HL-60 (cell line): ENCODE data around the gene ZNF462.

Experiments used
- DNase-seq, 2 experiments: peaks; one replicate each; pipeline ENCODE4 v3.0.0-alpha.2; 2010 to 2020; ENCODE audit warnings: low read depth in 1 of 2, low spot score in 1 of 2
- H3K27ac ChIP-seq: fragments of 250-450 bp; sonication (Bioruptor Pico); replicated peaks from 2 replicates; pipeline ENCODE4 v1.5.1; 2020; ENCODE audit warnings: mild to moderate bottlenecking, moderate library complexity
- H3K27me3 ChIP-seq: fragments of 250-450 bp; sonication (Bioruptor Pico); 2 replicates; pipeline ENCODE4 v1.5.1; 2021; ENCODE audit warnings: mild to moderate bottlenecking, moderate library complexity; ENCODE audit not compliant: insufficient read depth, poor library complexity, severe bottlenecking
- H3K4me3 ChIP-seq: replicated peaks from 2 replicates; pipeline ENCODE4 v1.5.1; 2011; ENCODE audit warnings: mild to moderate bottlenecking, control low read depth, low read length; ENCODE audit not compliant: insufficient read depth
- CTCF ChIP-seq: IDR thresholded peaks from one replicate; pipeline ENCODE4 v1.5.1; 2011; ENCODE audit warnings: low read length, control low read depth, inconsistent platforms; ENCODE audit not compliant: insufficient read depth
- GABPA ChIP-seq: IDR thresholded peaks from 2 replicates; pipeline ENCODE4 v1.6.1; 2012; ENCODE audit warnings: low read depth
- POLR2AphosphoS5 ChIP-seq: IDR thresholded peaks from 2 replicates; pipeline ENCODE4 v1.6.1; 2012; ENCODE audit warnings: low read depth
- REST ChIP-seq: IDR thresholded peaks from 2 replicates; pipeline ENCODE4 v1.6.1; 2012; ENCODE audit warnings: low read depth; ENCODE audit not compliant: insufficient replicate concordance
- SPI1 ChIP-seq: IDR thresholded peaks from 2 replicates; pipeline ENCODE4 v1.6.1; 2012; ENCODE audit warnings: low read depth, mild to moderate bottlenecking, borderline replicate concordance

The ZNF462 gene

GRCh38 chr9:106880081-106880480 is 17.1 kb downstream of the ZNF462 start:
- no peak overlapping the region for H3K27ac ChIP-seq
- TF ChIP-seq CTCF (no peak), SPI1 (no peak), REST (no peak), POLR2AphosphoS5 (no peak), GABPA (no peak)

GRCh38 chr9:106880863-106881262 is 17.9 kb downstream of the ZNF462 start:
- DNase-seq = no peak
- H3K4me3 ChIP-seq = no peak overlapping the region
- TF ChIP-seq POLR2AphosphoS5 (no peak), GABPA (no peak), REST (no peak), SPI1 (no peak), CTCF (no peak)

More at GRCh38 chr9:106880081-106880480, 17.1 kb downstream of the ZNF462 start:
- no peaks in the 10 kb centered on the region for H3K27me3 ChIP-seq
- no peak for DNase-seq
- H3K4me3 ChIP-seq = no peak overlapping the region

GRCh38 chr9:106883030-106883429 is 20.1 kb downstream of the ZNF462 start:
- no peak for DNase-seq
- Histone ChIP-seq H3K27ac (no peak overlapping the region), H3K27me3 (no peaks in the 10 kb centered on the region), H3K4me3 (no peak overlapping the region)
- TF ChIP-seq SPI1 (no peak), POLR2AphosphoS5 (no peak), GABPA (no peak), CTCF (no peak), REST (no peak)

More at GRCh38 chr9:106880863-106881262, 17.9 kb downstream of the ZNF462 start:
- Histone ChIP-seq H3K27ac (no peak overlapping the region), H3K27me3 (no peaks in the 10 kb centered on the region)
